ENCODE measurements around the gene FRAS1. TPM values are rescaled to one million over a fixed set of nuclear protein-coding genes. Genes with fewer than 3 reads are reported as not detected.

The FRAS1 gene
- total and polyA plus RNA-seq, 8 donors: 4.7 to 21.5 (median 14.7) TPM

DNA sequence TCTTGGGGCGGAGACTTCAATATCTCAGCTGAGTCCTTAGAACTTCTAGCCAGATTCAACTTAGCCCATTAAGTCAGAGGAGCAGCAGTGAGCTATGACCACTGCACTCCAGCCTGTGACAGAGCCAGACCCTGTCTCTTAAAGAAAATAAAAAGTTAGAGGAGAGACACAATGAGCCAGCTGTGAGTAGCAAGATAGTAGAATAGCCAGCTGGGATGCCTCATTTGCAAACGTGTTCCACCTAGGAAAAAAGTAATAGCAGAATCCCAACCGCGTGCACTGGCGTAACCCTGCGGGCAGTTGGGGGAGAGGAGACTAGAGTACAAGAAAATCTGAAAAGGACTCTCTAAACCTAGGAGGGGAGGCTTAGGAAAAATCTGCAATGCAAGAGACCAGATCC lies 361.3 kb downstream of the FRAS1 start:
- no peak for FAIRE-seq
- intact Hi-C loops (cut with DNase I): no loop called here

DNA sequence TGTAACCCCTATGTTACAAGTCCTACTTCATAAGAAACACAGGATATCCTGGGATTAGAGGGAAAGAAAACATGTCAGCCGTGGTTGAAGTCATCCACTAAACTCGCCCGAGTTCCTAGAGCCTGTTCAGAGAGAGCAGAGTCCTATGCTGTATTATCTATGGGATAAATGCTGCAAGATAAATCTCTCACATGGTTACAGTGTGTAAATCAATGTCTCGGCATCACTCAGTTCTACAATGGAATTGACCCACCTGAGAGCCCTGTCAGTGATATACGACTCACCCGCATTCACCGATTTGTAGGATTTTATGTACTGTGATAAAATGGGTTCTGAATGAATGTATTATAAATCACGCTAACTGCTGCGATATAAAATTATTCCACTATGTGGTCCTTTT lies 366.7 kb downstream of the FRAS1 start:
- ATAC-seq (no peak), DNase-seq (no peak), FAIRE-seq (no peak)
- Histone ChIP-seq H3K27ac (no peak overlapping the region), H3K4me3 (no peak overlapping the region), H3K9me3 (no peaks in the 10 kb centered on the region), H3K36me3 (no peaks in the 10 kb centered on the region), H3K27me3 (no peaks in the 10 kb centered on the region), H3K4me1 (peaks cover 4 to 6% (median 6%) of the 10 kb centered on the region in 3 donors)
- intact Hi-C loops (cut with DNase I): loop anchor here in 1 of 3 donors (10.0 kb wide), 1 partner anchor 59 kb away; no protein-coding TSS in a partner anchor
- TF ChIP-seq CTCF (IDR thresholded peaks at IDR 0.05): no peak
- WGBS, 2 donors: 84 to 87% methylated on average over 9 of the region's 9 CpGs

More for the DNA sequence above, 361.3 kb downstream of the FRAS1 start:
- Histone ChIP-seq H3K27ac (no peak overlapping the region), H3K4me1 (no peaks in the 10 kb centered on the region), H3K9me3 (no peaks in the 10 kb centered on the region), H3K27me3 (no peaks in the 10 kb centered on the region), H3K36me3 (no peaks in the 10 kb centered on the region), H3K4me3 (no peak overlapping the region)
- WGBS, 2 donors: 84 to 87% methylated on average over 6 of the region's 6 CpGs
- TF ChIP-seq CTCF (IDR thresholded peaks at IDR 0.05): no peak
- ATAC-seq: no peak
- DNase-seq: no peak

- peak; percentile 67 for FAIRE-seq
These were observed 367.3 kb downstream of the FRAS1 start for GRCh38 chr4:78424461-78424860.

DNA sequence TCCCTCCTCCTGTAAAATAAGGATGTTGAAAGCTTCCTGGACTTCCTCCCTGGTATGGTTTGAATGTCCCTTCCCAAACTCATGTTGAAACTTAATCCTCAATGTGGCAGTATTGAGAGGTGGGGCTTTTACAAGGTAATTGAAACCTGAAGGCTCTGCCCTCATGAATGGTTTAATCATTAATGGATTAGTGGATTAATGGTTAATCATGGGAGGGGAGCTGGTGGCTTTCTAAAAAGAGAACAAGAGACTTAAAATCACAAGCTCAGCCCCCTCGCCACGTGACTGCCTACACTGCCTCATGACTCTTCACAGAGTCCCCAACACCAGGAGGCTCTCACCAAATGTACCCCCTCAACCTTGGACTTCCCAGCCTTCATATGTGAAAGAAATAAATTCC lies 369.8 kb downstream of the FRAS1 start:
- ATAC-seq (peak; percentile 66 to 91 (median 80)), FAIRE-seq (no peak), DNase-seq (peak in 2 of 6 donors; percentile 15 to 21)
- 56 to 60% methylated on average over 2 of the region's 2 CpGs for WGBS, 2 donors
- Histone ChIP-seq H3K4me1 (peaks cover 4 to 6% (median 6%) of the 10 kb centered on the region in 3 donors), H3K36me3 (no peaks in the 10 kb centered on the region), H3K27me3 (no peaks in the 10 kb centered on the region), H3K4me3 (no peak overlapping the region), H3K9me3 (no peaks in the 10 kb centered on the region), H3K27ac (no peak overlapping the region)
- TF ChIP-seq CTCF (IDR thresholded peaks at IDR 0.05): no peak
- intact Hi-C loops (cut with DNase I): loop anchor here in 1 of 3 donors (10.0 kb wide), 1 partner anchor 62 kb away; no protein-coding TSS in a partner anchor

More at GRCh38 chr4:78424461-78424860, 367.3 kb downstream of the FRAS1 start:
- Histone ChIP-seq H3K27ac (no peak overlapping the region), H3K4me3 (no peak overlapping the region), H3K27me3 (no peaks in the 10 kb centered on the region), H3K36me3 (no peaks in the 10 kb centered on the region), H3K9me3 (no peaks in the 10 kb centered on the region), H3K4me1 (peaks cover 4 to 6% (median 6%) of the 10 kb centered on the region in 3 donors)
- no peak for DNase-seq
- TF ChIP-seq CTCF (IDR thresholded peaks at IDR 0.05): no peak
- no peak for ATAC-seq
- intact Hi-C loops (cut with DNase I): loop anchor here in 1 of 3 donors (10.0 kb wide), 1 partner anchor 60 kb away; no protein-coding TSS in a partner anchor

- 87 to 94% methylated on average over 6 of the region's 6 CpGs for WGBS, 2 donors
These were observed 371.9 kb downstream of the FRAS1 start for GRCh38 chr4:78428996-78429395.

More at GRCh38 chr4:78428996-78429395, 371.9 kb downstream of the FRAS1 start:
- Histone ChIP-seq H3K4me3 (no peak overlapping the region), H3K27ac (no peak overlapping the region), H3K4me1 (peaks cover 4 to 6% (median 6%) of the 10 kb centered on the region in 3 donors), H3K27me3 (no peaks in the 10 kb centered on the region), H3K36me3 (no peaks in the 10 kb centered on the region), H3K9me3 (no peaks in the 10 kb centered on the region)
- ATAC-seq: no peak
- DNase-seq: no peak
- FAIRE-seq: no peak
- no peak for TF ChIP-seq CTCF (IDR thresholded peaks at IDR 0.05)
- intact Hi-C loops (cut with DNase I): loop anchor here in 1 of 3 donors (10.0 kb wide), 1 partner anchor 64 kb away; no protein-coding TSS in a partner anchor

Data from pancreas (tissue), 10 donors.